Activated T-helper 1 cell treated with anti-CD3 and anti-CD28 coated beads, Interleukin-12 subunit alpha, Interleukin-12 subunit beta, Interleukin-2, Interleukin-4 antibody, amounts not matched to agents 30 ng/mL and 10 ng/mL and 1 ng/mL, durations not matched to agents 14 hours and 24 hours and 36 hours (primary cell): Measurements from ENCODE around the gene CDC6. TPM values are rescaled to one million over a fixed set of nuclear protein-coding genes. Genes with fewer than 3 reads are reported as not detected.

Experiments used
- DNase-seq: peaks from one replicate; pipeline ENCODE4 v3.0.0; 2021; ENCODE audit warnings: low spot score
- H3K27ac Mint-ChIP-seq: one replicate; pipeline ENCODE4 v1.8.0; 2021; ENCODE audit warnings: mild to moderate bottlenecking, mixed read lengths
- H3K27me3 Mint-ChIP-seq: one replicate; pipeline ENCODE4 v1.8.0; 2022; ENCODE audit warnings: mild to moderate bottlenecking, moderate library complexity, mixed read lengths; ENCODE audit not compliant: insufficient read depth
- H3K36me3 Mint-ChIP-seq: one replicate; pipeline ENCODE4 v1.8.0; 2021; ENCODE audit warnings: low read depth, mixed read lengths
- H3K4me1 Mint-ChIP-seq: one replicate; pipeline ENCODE4 v1.8.0; 2021; ENCODE audit warnings: low read depth, mixed read lengths
- H3K4me3 Mint-ChIP-seq: one replicate; pipeline ENCODE4 v1.8.0; 2021; ENCODE audit warnings: mild to moderate bottlenecking, moderate library complexity, mixed read lengths
- H3K9me3 Mint-ChIP-seq: one replicate; pipeline ENCODE4 v1.8.0; 2021; ENCODE audit warnings: mixed read lengths
- intact Hi-C: fragments of 100-400 bp; cut with micrococcal nuclease; formaldehyde crosslinking; loops from one replicate; pipeline ENCODE4 v1.15.1; 2024
- total RNA-seq: library from RNA; stranded (reverse); gene quantifications from 2 replicates; pipeline ENCODE4 v1.2.3, GENCODE V29; 2022

CDC6 gene
- total RNA-seq, 1 donor from 2014 or later = 135 TPM

- H3K4me1 Mint-ChIP-seq = peaks cover 9% of the 10 kb centered on the region
These were observed 22.3 kb upstream of the CDC6 start for GRCh38 chr17:40265337-40265736.

GRCh38 chr17:40266882-40267281 lies 20.8 kb upstream of the CDC6 start:
- no peak overlapping the region for H3K27ac Mint-ChIP-seq
- no peaks in the 10 kb centered on the region for H3K27me3 Mint-ChIP-seq
- H3K36me3 Mint-ChIP-seq = peaks cover 17% of the 10 kb centered on the region
- peaks cover 9% of the 10 kb centered on the region for H3K4me1 Mint-ChIP-seq
- no peak overlapping the region for H3K4me3 Mint-ChIP-seq
- DNase-seq = no peak
- no peaks in the 10 kb centered on the region for H3K9me3 Mint-ChIP-seq
- intact Hi-C loops = no loop called here

More at GRCh38 chr17:40265337-40265736, 22.3 kb upstream of the CDC6 start:
- no peak for DNase-seq
- intact Hi-C loops = no loop called here
- H3K4me3 Mint-ChIP-seq = no peak overlapping the region
- H3K27ac Mint-ChIP-seq = no peak overlapping the region
- no peaks in the 10 kb centered on the region for H3K27me3 Mint-ChIP-seq
- H3K36me3 Mint-ChIP-seq = peaks cover 14% of the 10 kb centered on the region
- no peaks in the 10 kb centered on the region for H3K9me3 Mint-ChIP-seq

GRCh38 chr17:40268141-40268712 lies 19.5 kb upstream of the CDC6 start:
- Mint-ChIP-seq H3K27ac (no peak overlapping the region), H3K27me3 (no peaks in the 10 kb centered on the region), H3K4me3 (no peak overlapping the region), H3K4me1 (no peaks in the 10 kb centered on the region), H3K9me3 (no peaks in the 10 kb centered on the region), H3K36me3 (peaks cover 19% of the 10 kb centered on the region)
- intact Hi-C loops = no loop called here
- DNase-seq = no peak

DNA sequence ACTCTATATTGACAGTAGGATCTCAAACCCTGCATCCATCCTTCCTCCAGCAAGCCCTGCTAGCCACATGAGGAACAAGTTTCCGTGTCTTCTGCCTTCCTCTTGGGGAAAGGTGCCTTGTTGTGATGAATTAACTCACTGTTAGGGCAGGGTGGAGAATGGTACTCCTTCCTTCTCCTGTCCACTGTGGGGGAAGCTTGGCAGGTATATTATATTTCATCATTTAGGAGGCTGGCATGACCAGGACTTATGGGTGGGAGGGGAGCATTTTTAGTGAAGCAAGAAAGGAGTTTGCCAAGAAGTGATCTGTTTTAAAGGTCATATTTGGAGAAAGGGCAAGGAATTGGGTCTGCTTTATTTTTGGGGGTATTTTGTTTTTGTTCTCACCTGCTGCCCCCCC lies 9.3 kb upstream of the CDC6 start:
- Mint-ChIP-seq H3K36me3 (peaks cover 57% of the 10 kb centered on the region), H3K27ac (peak overlapping the region; percentile 0), H3K9me3 (no peaks in the 10 kb centered on the region), H3K4me3 (no peak overlapping the region), H3K27me3 (no peaks in the 10 kb centered on the region), H3K4me1 (peaks cover 26% of the 10 kb centered on the region)
- DNase-seq = no peak
- intact Hi-C loops = no loop called here

DNA sequence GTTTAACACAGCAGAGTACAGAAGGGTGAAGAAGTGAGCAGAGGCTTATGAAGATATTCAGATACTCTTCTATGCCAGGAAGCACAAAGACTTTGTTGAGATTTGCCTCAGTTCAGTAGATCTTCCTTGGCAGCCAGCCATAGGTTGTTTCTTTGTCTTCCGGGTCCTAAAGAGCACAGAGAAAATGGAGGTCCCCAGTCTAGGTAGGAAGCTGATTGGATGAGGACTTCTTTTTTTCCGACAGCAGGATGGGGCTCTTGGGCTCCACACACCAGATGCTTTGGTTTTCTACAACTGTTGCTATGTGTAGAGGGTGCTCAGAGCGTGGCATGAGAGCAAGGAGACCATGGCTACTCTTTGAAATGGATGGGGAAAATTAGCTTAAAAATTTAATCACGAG lies 8.3 kb upstream of the CDC6 start:
- no peaks in the 10 kb centered on the region for H3K27me3 Mint-ChIP-seq

DNA sequence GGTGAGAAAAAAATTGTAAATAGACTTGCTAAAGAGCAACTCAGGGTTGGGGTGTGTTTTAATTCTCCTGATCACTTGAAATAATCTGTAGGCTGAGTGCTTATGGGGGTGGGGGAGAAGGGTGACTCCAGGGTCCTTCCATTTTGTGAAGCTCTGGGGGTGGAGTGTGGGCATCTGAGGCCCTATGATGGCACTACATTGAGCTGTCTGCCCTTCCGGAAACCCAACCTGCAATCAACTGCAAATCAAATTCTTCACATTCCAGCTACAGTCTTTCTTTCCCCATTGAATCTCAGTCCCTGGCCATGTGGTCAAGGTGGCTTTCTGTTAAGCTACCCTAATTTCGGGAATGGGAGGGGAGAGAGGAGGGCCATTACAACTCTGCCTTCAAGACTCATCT lies 6.0 kb upstream of the CDC6 start:
- Mint-ChIP-seq H3K27ac (peak overlapping the region; percentile 7), H3K9me3 (no peaks in the 10 kb centered on the region), H3K4me3 (no peak overlapping the region), H3K27me3 (no peaks in the 10 kb centered on the region), H3K36me3 (peaks cover 45% of the 10 kb centered on the region), H3K4me1 (peaks cover 35% of the 10 kb centered on the region)
- intact Hi-C loops = no loop called here
- no peak for DNase-seq

More for the DNA sequence above, 8.3 kb upstream of the CDC6 start:
- H3K4me1 Mint-ChIP-seq = peaks cover 35% of the 10 kb centered on the region
- intact Hi-C loops = no loop called here
- peaks cover 57% of the 10 kb centered on the region for H3K36me3 Mint-ChIP-seq
- no peaks in the 10 kb centered on the region for H3K9me3 Mint-ChIP-seq
- no peak overlapping the region for H3K27ac Mint-ChIP-seq
- DNase-seq = no peak
- no peak overlapping the region for H3K4me3 Mint-ChIP-seq

DNA sequence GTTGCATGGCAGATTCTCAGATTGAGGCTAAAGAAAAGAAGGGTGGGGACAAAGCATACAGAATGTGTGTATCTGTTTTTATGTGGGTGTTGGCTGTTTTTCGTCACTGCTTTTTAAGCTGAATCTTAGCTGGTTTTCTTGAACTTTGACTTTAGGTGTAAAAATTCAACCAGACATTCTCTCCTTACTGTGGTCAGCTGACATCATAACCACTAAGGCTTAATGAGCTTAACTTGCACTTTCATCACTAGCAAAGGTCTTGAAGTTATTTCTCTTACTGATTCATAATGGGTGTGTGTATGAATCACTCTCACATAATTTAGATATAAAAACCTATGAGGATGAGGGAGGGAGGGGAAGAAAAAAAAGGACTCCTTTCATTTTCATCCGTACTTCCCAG lies 4.0 kb upstream of the CDC6 start:
- DNase-seq = peak; percentile 10
- Mint-ChIP-seq H3K9me3 (no peaks in the 10 kb centered on the region), H3K27ac (peak overlapping the region; percentile 88), H3K36me3 (peaks cover 38% of the 10 kb centered on the region), H3K27me3 (no peaks in the 10 kb centered on the region), H3K4me3 (peak overlapping the region; percentile 34), H3K4me1 (peaks cover 34% of the 10 kb centered on the region)
- intact Hi-C loops = no loop called here

DNA sequence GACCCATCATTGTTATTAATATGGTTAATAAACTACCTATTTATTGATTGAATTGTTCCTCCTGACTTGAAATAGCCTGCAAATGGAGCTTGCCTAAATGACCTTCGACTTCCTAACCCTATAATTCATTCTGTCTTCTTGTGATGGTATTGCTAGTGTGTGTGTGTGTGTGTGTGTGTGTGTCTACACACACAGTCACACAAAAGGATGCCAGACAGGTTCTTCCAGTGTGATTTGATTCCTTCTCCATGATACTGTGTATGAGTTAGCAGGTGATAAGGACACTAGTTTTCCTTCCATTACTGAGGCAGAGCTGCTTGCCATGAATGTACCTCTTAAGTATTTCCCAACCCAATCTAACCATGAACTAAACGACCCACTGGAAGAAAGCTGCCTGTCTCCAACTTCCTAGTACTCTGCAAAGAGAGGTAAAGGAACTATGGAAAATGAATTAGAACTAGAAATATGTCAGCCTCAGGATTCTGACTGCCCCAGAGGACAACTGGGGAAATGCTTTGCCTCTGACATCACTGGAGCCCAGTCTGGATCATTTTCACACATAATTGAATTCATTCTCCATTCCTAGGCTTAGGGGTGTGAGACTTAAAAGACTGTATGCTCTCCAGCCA lies 3.5 kb upstream of the CDC6 start:
- Mint-ChIP-seq H3K9me3 (no peaks in the 10 kb centered on the region), H3K27me3 (no peaks in the 10 kb centered on the region), H3K4me1 (peaks cover 35% of the 10 kb centered on the region), H3K36me3 (peaks cover 33% of the 10 kb centered on the region), H3K27ac (peak overlapping the region; percentile 68), H3K4me3 (peak overlapping the region; percentile 19)
- intact Hi-C loops = no loop called here
- DNase-seq = no peak

GRCh38 chr17:40286473-40286872 lies 1.2 kb upstream of the CDC6 start:
- Mint-ChIP-seq H3K36me3 (peaks cover 34% of the 10 kb centered on the region), H3K4me1 (peaks cover 50% of the 10 kb centered on the region), H3K9me3 (no peaks in the 10 kb centered on the region), H3K4me3 (no peak overlapping the region), H3K27ac (no peak overlapping the region), H3K27me3 (no peaks in the 10 kb centered on the region)
- intact Hi-C loops = loop anchor here (2.0 to 5.0 kb wide), 3 partner anchors 186 to 274 kb away; partner anchors contain the start of gene NR1D1
- no peak for DNase-seq

GRCh38 chr17:40287159-40287493 lies 553 bp upstream of the CDC6 start:
- DNase-seq = no peak
- no peaks in the 10 kb centered on the region for H3K27me3 Mint-ChIP-seq
- no peaks in the 10 kb centered on the region for H3K9me3 Mint-ChIP-seq
- H3K27ac Mint-ChIP-seq = peak overlapping the region; percentile 98
- intact Hi-C loops = loop anchor here (1.0 to 5.0 kb wide), 9 partner anchors 31 to 360 kb away; partner anchors contain the start of genes LRRC3C, MED24, NR1D1 and ORMDL3
- peaks cover 29% of the 10 kb centered on the region for H3K36me3 Mint-ChIP-seq
- H3K4me1 Mint-ChIP-seq = peaks cover 44% of the 10 kb centered on the region
- H3K4me3 Mint-ChIP-seq = peak overlapping the region; percentile 99

DNA sequence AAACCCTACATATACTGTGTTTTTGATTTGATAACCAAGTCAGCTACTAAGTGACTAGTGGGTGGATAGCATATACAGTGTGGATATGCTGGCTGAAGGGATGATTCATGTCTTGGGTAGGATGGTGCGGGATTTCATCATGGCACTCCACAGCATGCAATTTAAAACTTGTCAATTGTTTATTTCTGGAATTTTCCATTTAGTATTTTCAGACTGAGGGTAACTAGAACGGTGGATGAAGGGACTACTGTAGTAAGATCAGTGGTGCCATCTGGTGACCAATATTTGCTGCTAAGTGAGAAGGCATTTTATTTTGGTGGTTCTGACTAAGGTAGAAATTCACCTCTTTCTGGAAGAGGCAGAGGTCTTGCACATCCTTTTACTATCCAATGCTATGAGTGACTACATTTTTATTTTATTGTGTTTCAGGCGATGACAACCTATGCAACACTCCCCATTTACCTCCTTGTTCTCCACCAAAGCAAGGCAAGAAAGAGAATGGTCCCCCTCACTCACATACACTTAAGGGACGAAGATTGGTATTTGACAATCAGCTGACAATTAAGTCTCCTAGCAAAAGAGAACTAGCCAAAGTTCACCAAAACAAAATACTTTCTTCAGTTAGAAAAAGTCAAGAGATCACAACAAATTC lies 3.1 kb downstream of the CDC6 start:
- intact Hi-C loops = loop anchor here (1.0 kb wide), 2 partner anchors 88 to 177 kb away; no protein-coding TSS in a partner anchor
- Mint-ChIP-seq H3K4me1 (peaks cover 36% of the 10 kb centered on the region), H3K36me3 (peaks cover 42% of the 10 kb centered on the region), H3K9me3 (no peaks in the 10 kb centered on the region), H3K27ac (peak overlapping the region; percentile 87), H3K27me3 (no peaks in the 10 kb centered on the region), H3K4me3 (peak overlapping the region; percentile 99)
- DNase-seq = peak; percentile 15

GRCh38 chr17:40291281-40291664 lies 3.6 kb downstream of the CDC6 start:
- H3K27me3 Mint-ChIP-seq = no peaks in the 10 kb centered on the region
- peak overlapping the region; percentile 48 for H3K4me3 Mint-ChIP-seq

DNA sequence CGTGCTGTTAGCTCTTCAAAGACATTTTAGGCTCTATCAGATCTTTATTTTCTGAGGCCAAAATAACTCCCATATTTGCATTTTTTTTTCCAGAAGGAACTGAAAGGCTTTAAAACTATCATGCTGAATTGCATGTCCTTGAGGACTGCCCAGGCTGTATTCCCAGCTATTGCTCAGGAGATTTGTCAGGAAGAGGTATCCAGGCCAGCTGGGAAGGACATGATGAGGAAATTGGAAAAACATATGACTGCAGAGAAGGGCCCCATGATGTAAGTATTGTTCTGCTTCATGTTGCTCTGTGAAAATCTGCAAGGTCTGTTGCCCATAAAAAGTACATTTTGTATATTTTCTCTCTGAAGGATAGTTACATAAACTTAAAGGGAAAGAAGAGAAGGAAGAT lies 5.7 kb downstream of the CDC6 start:
- H3K4me3 Mint-ChIP-seq = no peak overlapping the region
- H3K4me1 Mint-ChIP-seq = peaks cover 45% of the 10 kb centered on the region
- intact Hi-C loops = no loop called here

More at GRCh38 chr17:40291281-40291664, 3.6 kb downstream of the CDC6 start:
- peaks cover 45% of the 10 kb centered on the region for H3K36me3 Mint-ChIP-seq
- intact Hi-C loops = no loop called here
- H3K4me1 Mint-ChIP-seq = peaks cover 42% of the 10 kb centered on the region
- DNase-seq = no peak
- H3K9me3 Mint-ChIP-seq = no peaks in the 10 kb centered on the region
- peak overlapping the region; percentile 87 for H3K27ac Mint-ChIP-seq

More for the DNA sequence above, 5.7 kb downstream of the CDC6 start:
- Mint-ChIP-seq H3K9me3 (no peaks in the 10 kb centered on the region), H3K27ac (no peak overlapping the region), H3K36me3 (peaks cover 51% of the 10 kb centered on the region), H3K27me3 (no peaks in the 10 kb centered on the region)
- no peak for DNase-seq
